Muscle layer of colon (tissue), 2 donors: ENCODE measurements around the gene KLHL29.

Source experiments
- H3K27ac ChIP-seq: one replicate; pipeline ENCODE4 v1.7.0; 2013; ENCODE audit warnings: low read depth, mild to moderate bottlenecking, low read length, moderate library complexity
- H3K27me3 ChIP-seq, 2 donors: one replicate each; pipeline ENCODE4 v1.7.0; 2013; ENCODE audit warnings: low read length in 2 of 2, mild to moderate bottlenecking in 2 of 2; ENCODE audit not compliant: insufficient read depth in 2 of 2, control insufficient read depth in 1 of 2
- H3K36me3 ChIP-seq: one replicate; pipeline ENCODE4 v1.7.0; 2013; ENCODE audit warnings: mild to moderate bottlenecking, low read length; ENCODE audit not compliant: insufficient read depth
- H3K4me1 ChIP-seq: one replicate; pipeline ENCODE4 v1.7.0; 2013; ENCODE audit warnings: mild to moderate bottlenecking, low read length; ENCODE audit not compliant: insufficient read depth
- H3K4me3 ChIP-seq, 2 donors: one replicate each; pipeline ENCODE4 v1.7.0; 2013; ENCODE audit warnings: low read length in 2 of 2, low read depth in 1 of 2, mild to moderate bottlenecking in 1 of 2, moderate library complexity in 1 of 2
- H3K9ac ChIP-seq: one replicate; pipeline ENCODE4 v1.7.0; 2013; ENCODE audit warnings: low read length
- H3K9me3 ChIP-seq: one replicate; pipeline ENCODE4 v1.7.0; 2013; ENCODE audit warnings: mild to moderate bottlenecking, low read length
- donor health status: abdominal sarcoma.
- donor health status: Adenocarcinoma of cecum.

The KLHL29 gene

GRCh38 chr2:23502096-23502495 is 117.1 kb downstream of the KLHL29 start:
- Histone ChIP-seq H3K36me3 (no peaks in the 10 kb centered on the region), H3K27me3 (no peaks in the 10 kb centered on the region), H3K4me3 (no peak overlapping the region), H3K4me1 (peaks cover 33% of the 10 kb centered on the region), H3K9me3 (no peaks in the 10 kb centered on the region), H3K9ac (no peak overlapping the region), H3K27ac (no peak overlapping the region)

- Histone ChIP-seq H3K4me3 (no peak overlapping the region), H3K9ac (no peak overlapping the region), H3K4me1 (peaks cover 35% of the 10 kb centered on the region), H3K27ac (no peak overlapping the region), H3K9me3 (no peaks in the 10 kb centered on the region), H3K27me3 (no peaks in the 10 kb centered on the region), H3K36me3 (no peaks in the 10 kb centered on the region)
Measured at GRCh38 chr2:23503097-23503496, 118.1 kb downstream of the KLHL29 start.

- Histone ChIP-seq H3K9me3 (no peaks in the 10 kb centered on the region), H3K9ac (no peak overlapping the region), H3K4me3 (no peak overlapping the region), H3K27me3 (no peaks in the 10 kb centered on the region), H3K4me1 (peaks cover 35% of the 10 kb centered on the region), H3K36me3 (no peaks in the 10 kb centered on the region), H3K27ac (no peak overlapping the region)
Measured at GRCh38 chr2:23503682-23504081, 118.7 kb downstream of the KLHL29 start.

- Histone ChIP-seq H3K27ac (no peak overlapping the region), H3K36me3 (no peaks in the 10 kb centered on the region), H3K4me3 (no peak overlapping the region), H3K9me3 (no peaks in the 10 kb centered on the region), H3K27me3 (no peaks in the 10 kb centered on the region), H3K9ac (no peak overlapping the region), H3K4me1 (peaks cover 35% of the 10 kb centered on the region)
Measured at GRCh38 chr2:23504591-23504990, 119.6 kb downstream of the KLHL29 start.

- Histone ChIP-seq H3K36me3 (no peaks in the 10 kb centered on the region), H3K4me1 (peaks cover 35% of the 10 kb centered on the region), H3K4me3 (no peak overlapping the region), H3K9me3 (no peaks in the 10 kb centered on the region), H3K27me3 (no peaks in the 10 kb centered on the region), H3K9ac (no peak overlapping the region), H3K27ac (no peak overlapping the region)
Measured at GRCh38 chr2:23505218-23505983, 120.4 kb downstream of the KLHL29 start.

GRCh38 chr2:23505984-23506380 is 121.0 kb downstream of the KLHL29 start:
- Histone ChIP-seq H3K27ac (peak overlapping the region; percentile 21), H3K4me1 (peaks cover 35% of the 10 kb centered on the region), H3K9ac (no peak overlapping the region)

GRCh38 chr2:23506531-23507266 is 121.7 kb downstream of the KLHL29 start:
- no peaks in the 10 kb centered on the region for H3K27me3 ChIP-seq
- H3K4me1 ChIP-seq, result peaks cover 34% of the 10 kb centered on the region
- H3K27ac ChIP-seq, result peak overlapping the region; percentile 21
- H3K9ac ChIP-seq, result no peak overlapping the region
- H3K9me3 ChIP-seq, result no peaks in the 10 kb centered on the region
- H3K4me3 ChIP-seq, result no peak overlapping the region
- H3K36me3 ChIP-seq, result no peaks in the 10 kb centered on the region

More at GRCh38 chr2:23505984-23506380, 121.0 kb downstream of the KLHL29 start:
- no peaks in the 10 kb centered on the region for H3K36me3 ChIP-seq
- H3K4me3 ChIP-seq, result no peak overlapping the region
- H3K9me3 ChIP-seq, result no peaks in the 10 kb centered on the region
- no peaks in the 10 kb centered on the region for H3K27me3 ChIP-seq

GRCh38 chr2:23507267-23508065 is 122.5 kb downstream of the KLHL29 start:
- no peaks in the 10 kb centered on the region for H3K27me3 ChIP-seq
- no peaks in the 10 kb centered on the region for H3K36me3 ChIP-seq
- no peaks in the 10 kb centered on the region for H3K9me3 ChIP-seq
- H3K4me1 ChIP-seq, result peaks cover 29% of the 10 kb centered on the region
- no peak overlapping the region for H3K27ac ChIP-seq
- H3K4me3 ChIP-seq, result no peak overlapping the region
- H3K9ac ChIP-seq, result no peak overlapping the region

GRCh38 chr2:23508066-23508390 is 123.0 kb downstream of the KLHL29 start:
- no peaks in the 10 kb centered on the region for H3K36me3 ChIP-seq
- H3K27ac ChIP-seq, result no peak overlapping the region
- H3K27me3 ChIP-seq, result no peaks in the 10 kb centered on the region
- H3K4me3 ChIP-seq, result no peak overlapping the region
- H3K4me1 ChIP-seq, result peaks cover 34% of the 10 kb centered on the region
- H3K9me3 ChIP-seq, result no peaks in the 10 kb centered on the region
- H3K9ac ChIP-seq, result no peak overlapping the region

- Histone ChIP-seq H3K27me3 (no peaks in the 10 kb centered on the region), H3K36me3 (no peaks in the 10 kb centered on the region), H3K27ac (no peak overlapping the region), H3K4me3 (no peak overlapping the region), H3K9ac (no peak overlapping the region), H3K9me3 (no peaks in the 10 kb centered on the region), H3K4me1 (peaks cover 43% of the 10 kb centered on the region)
Measured at GRCh38 chr2:23509103-23509502, 124.1 kb downstream of the KLHL29 start.

GRCh38 chr2:23509596-23510292 is 124.8 kb downstream of the KLHL29 start:
- H3K27me3 ChIP-seq, result no peaks in the 10 kb centered on the region
- H3K4me1 ChIP-seq, result peaks cover 43% of the 10 kb centered on the region
- H3K9me3 ChIP-seq, result no peaks in the 10 kb centered on the region
- no peak overlapping the region for H3K9ac ChIP-seq
- H3K36me3 ChIP-seq, result no peaks in the 10 kb centered on the region
- no peak overlapping the region for H3K27ac ChIP-seq
- no peak overlapping the region for H3K4me3 ChIP-seq
